HepG2 (cell line): ENCODE results near the gene JAK1.

Experiments
- DRAP1 ChIP-seq: IDR thresholded peaks from 2 replicates; pipeline ENCODE4 v1.6.1; 2016; ENCODE audit warnings: missing genetic modification reagents, missing compliant biosample characterization
- MED1 ChIP-seq: sonication (generic); formaldehyde crosslinking; IDR thresholded peaks from 2 replicates; pipeline ENCODE4 v1.4.0; 2020; ENCODE audit warnings: missing genetic modification reagents
- TBL1XR1 ChIP-seq: fragments of 150-350 bp; IDR thresholded peaks from 2 replicates; pipeline ENCODE4 v1.6.1; 2014; ENCODE audit warnings: borderline replicate concordance, low read length; ENCODE audit not compliant: partially characterized antibody
- ZBTB43 ChIP-seq: sonication (generic); formaldehyde crosslinking; conservative IDR thresholded peaks from 2 replicates; pipeline ENCODE4 v1.4.0; 2020; ENCODE audit warnings: missing genetic modification reagents
- ZHX1 ChIP-seq: sonication (generic); formaldehyde crosslinking; IDR thresholded peaks from 2 replicates; pipeline ENCODE4 v1.8.1; 2022; ENCODE audit warnings: low read depth, mild to moderate bottlenecking, missing genetic modification reagents
- ZNF776 ChIP-seq: sonication (generic); formaldehyde crosslinking; IDR thresholded peaks from 2 replicates; pipeline ENCODE4 v1.4.0; 2020; ENCODE audit warnings: mild to moderate bottlenecking, missing genetic modification reagents
- ZSCAN30 ChIP-seq: sonication (generic); formaldehyde crosslinking; IDR thresholded peaks from 2 replicates; pipeline ENCODE4 v1.5.0; 2020; ENCODE audit warnings: mild to moderate bottlenecking, missing genetic modification reagents

- TF ChIP-seq ZNF776 (CRISPR knock-in tag), result no peak
- no peak for TF ChIP-seq ZSCAN30 (CRISPR knock-in tag)
- TF ChIP-seq TBL1XR1, result no peak
- TF ChIP-seq MED1 (CRISPR knock-in tag), result no peak
- no peak for TF ChIP-seq ZHX1 (CRISPR knock-in tag)
- no peak for TF ChIP-seq ZBTB43 (CRISPR knock-in tag)
- TF ChIP-seq DRAP1 (CRISPR knock-in tag), result no peak
Measured at GRCh38 chr1:64938991-64939390, 27.4 kb downstream of the JAK1 start.
